ENCODE data around the gene NPFFR1. TPM values are rescaled to one million over a fixed set of nuclear protein-coding genes. Genes with fewer than 3 reads are reported as not detected.

The NPFFR1 gene
- total RNA-seq, 1 donor from 2014 or later: not detected

- no peak overlapping the region for H3K27ac Mint-ChIP-seq (ENCODE audit: unreplicated experiment)
- H3K4me1 Mint-ChIP-seq (ENCODE audit: unreplicated experiment): no peaks in the 10 kb centered on the region
- no peak for DNase-seq (ENCODE audit: extremely low spot score, unreplicated experiment)
- H3K9me3 Mint-ChIP-seq (ENCODE audit: unreplicated experiment): no peaks in the 10 kb centered on the region
- H3K36me3 Mint-ChIP-seq (ENCODE audit: unreplicated experiment): no peaks in the 10 kb centered on the region
- no peak overlapping the region for H3K4me3 Mint-ChIP-seq (ENCODE audit: unreplicated experiment)
- H3K27me3 Mint-ChIP-seq (ENCODE audit: unreplicated experiment): no peaks in the 10 kb centered on the region
- TF ChIP-seq CTCF (IDR thresholded peaks at IDR 0.05): peak; percentile 46
Measured at GRCh38 chr10:70272925-70273316, 10.9 kb downstream of the NPFFR1 start.

GRCh38 chr10:70271996-70272924, 11.5 kb downstream of the NPFFR1 start:
- Mint-ChIP-seq H3K9me3 (ENCODE audit: unreplicated experiment) (no peaks in the 10 kb centered on the region), H3K36me3 (ENCODE audit: unreplicated experiment) (no peaks in the 10 kb centered on the region), H3K4me1 (ENCODE audit: unreplicated experiment) (peaks cover 6% of the 10 kb centered on the region), H3K4me3 (ENCODE audit: unreplicated experiment) (no peak overlapping the region), H3K27me3 (ENCODE audit: unreplicated experiment) (no peaks in the 10 kb centered on the region), H3K27ac (ENCODE audit: unreplicated experiment) (no peak overlapping the region)
- no peak for TF ChIP-seq CTCF (IDR thresholded peaks at IDR 0.05)
- DNase-seq (ENCODE audit: extremely low spot score, unreplicated experiment): no peak

- no peaks in the 10 kb centered on the region for H3K36me3 Mint-ChIP-seq (ENCODE audit: unreplicated experiment)
- H3K27me3 Mint-ChIP-seq (ENCODE audit: unreplicated experiment): no peaks in the 10 kb centered on the region
- no peak for TF ChIP-seq CTCF (IDR thresholded peaks at IDR 0.05)
- H3K27ac Mint-ChIP-seq (ENCODE audit: unreplicated experiment): no peak overlapping the region
- peaks cover 16% of the 10 kb centered on the region for H3K4me1 Mint-ChIP-seq (ENCODE audit: unreplicated experiment)
- no peak for DNase-seq (ENCODE audit: extremely low spot score, unreplicated experiment)
- no peak overlapping the region for H3K4me3 Mint-ChIP-seq (ENCODE audit: unreplicated experiment)
- H3K9me3 Mint-ChIP-seq (ENCODE audit: unreplicated experiment): no peaks in the 10 kb centered on the region
Measured at GRCh38 chr10:70270952-70271351, 12.9 kb downstream of the NPFFR1 start.

- H3K4me3 Mint-ChIP-seq (ENCODE audit: unreplicated experiment): no peak overlapping the region
- no peak for DNase-seq (ENCODE audit: extremely low spot score, unreplicated experiment)
- peaks cover 17% of the 10 kb centered on the region for H3K4me1 Mint-ChIP-seq (ENCODE audit: unreplicated experiment)
- no peaks in the 10 kb centered on the region for H3K9me3 Mint-ChIP-seq (ENCODE audit: unreplicated experiment)
- no peak overlapping the region for H3K27ac Mint-ChIP-seq (ENCODE audit: unreplicated experiment)
- TF ChIP-seq CTCF (IDR thresholded peaks at IDR 0.05): no peak
- H3K36me3 Mint-ChIP-seq (ENCODE audit: unreplicated experiment): no peaks in the 10 kb centered on the region
- H3K27me3 Mint-ChIP-seq (ENCODE audit: unreplicated experiment): no peaks in the 10 kb centered on the region
Measured at GRCh38 chr10:70269741-70270140, 14.1 kb downstream of the NPFFR1 start.

DNA sequence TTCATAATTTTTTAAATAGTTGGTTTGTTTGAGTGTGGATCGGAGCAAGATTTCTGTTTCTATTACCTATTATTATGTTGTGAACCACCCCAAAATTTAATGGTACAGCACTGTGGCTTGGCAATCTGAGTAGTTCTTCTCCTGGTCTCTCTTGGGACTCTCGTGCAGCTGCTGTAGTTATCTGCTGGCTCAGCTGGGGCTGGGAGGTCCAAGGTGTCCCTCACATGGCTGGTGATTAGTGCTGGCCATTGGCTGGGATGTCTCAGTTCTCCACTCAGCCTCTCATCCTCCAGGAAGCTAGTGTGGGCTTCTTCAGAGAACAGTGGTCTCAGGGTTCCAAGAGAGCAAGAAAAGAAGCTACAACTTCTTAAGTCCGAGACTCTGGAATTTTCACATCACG, 15.4 kb downstream of the NPFFR1 start:
- H3K27ac Mint-ChIP-seq (ENCODE audit: unreplicated experiment): no peak overlapping the region
- no peak for DNase-seq (ENCODE audit: extremely low spot score, unreplicated experiment)
- no peak overlapping the region for H3K4me3 Mint-ChIP-seq (ENCODE audit: unreplicated experiment)
- no peaks in the 10 kb centered on the region for H3K9me3 Mint-ChIP-seq (ENCODE audit: unreplicated experiment)
- no peaks in the 10 kb centered on the region for H3K27me3 Mint-ChIP-seq (ENCODE audit: unreplicated experiment)
- TF ChIP-seq CTCF (IDR thresholded peaks at IDR 0.05): no peak
- no peaks in the 10 kb centered on the region for H3K36me3 Mint-ChIP-seq (ENCODE audit: unreplicated experiment)
- H3K4me1 Mint-ChIP-seq (ENCODE audit: unreplicated experiment): peaks cover 20% of the 10 kb centered on the region
